Measurements from ENCODE around the gene ETV6.

ETV6 gene

DNA sequence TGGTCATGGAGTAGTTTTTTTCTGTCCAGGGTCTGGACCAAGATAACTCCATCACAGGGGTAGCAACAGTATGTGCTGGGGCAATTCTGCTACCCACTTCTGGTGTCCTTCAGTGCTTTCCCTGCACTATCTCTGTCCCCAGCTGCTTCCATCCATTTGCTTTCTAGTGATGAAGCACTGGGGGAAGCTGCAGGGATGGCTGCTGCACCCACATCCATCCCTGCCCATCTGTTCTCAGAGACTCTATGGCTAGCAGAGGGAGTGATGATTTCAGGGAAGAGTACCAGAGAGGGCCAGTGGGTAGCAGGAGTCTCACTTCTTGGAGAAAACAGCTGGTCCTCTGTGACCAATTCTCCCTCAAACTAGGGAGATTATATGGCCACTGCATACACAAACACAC, 44.1 kb downstream of the ETV6 start:
- no peak for DNase-seq (ENCODE audit: low read depth, low spot score)

DNA sequence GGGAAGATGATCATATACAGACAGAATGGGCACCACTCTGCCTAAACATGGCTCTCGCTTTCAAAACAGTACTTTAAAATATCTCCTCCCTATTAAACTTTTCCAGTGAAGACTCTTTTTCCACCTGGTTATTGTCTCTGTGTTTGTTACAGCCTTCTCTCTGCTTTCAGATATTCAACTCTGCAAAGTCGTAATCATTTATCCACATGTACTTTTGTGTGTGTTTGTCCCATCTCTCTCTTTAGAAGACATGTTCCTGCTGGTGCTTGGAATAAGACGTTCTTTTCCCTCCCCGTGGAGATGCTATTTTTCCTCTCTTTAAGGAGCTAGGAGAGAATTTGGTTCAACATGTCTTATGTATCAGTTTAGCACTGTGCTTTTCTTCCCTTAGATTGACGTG, 45.1 kb downstream of the ETV6 start:
- DNase-seq (ENCODE audit: low read depth, low spot score), result no peak

DNA sequence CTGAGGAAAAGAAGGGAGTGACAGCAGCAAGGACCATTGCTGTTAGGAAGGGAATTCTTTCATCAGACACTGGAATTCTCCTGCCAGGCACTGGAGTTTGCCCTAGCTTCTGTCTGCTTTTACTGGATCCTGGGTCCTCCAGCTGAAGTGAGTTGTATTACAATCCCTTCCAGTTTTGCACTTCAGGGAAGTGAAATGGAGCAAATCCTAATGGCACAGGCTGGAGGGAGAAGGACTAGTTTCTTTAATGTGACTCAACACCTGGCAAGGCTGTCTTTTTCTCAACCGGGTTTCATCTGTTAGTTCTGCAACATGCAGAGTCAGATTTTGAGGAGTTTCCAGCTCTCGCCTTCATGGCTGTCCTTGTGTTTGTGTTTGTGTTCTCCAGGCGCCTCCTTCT, 45.8 kb downstream of the ETV6 start:
- DNase-seq (ENCODE audit: low read depth, low spot score), result no peak

DNA sequence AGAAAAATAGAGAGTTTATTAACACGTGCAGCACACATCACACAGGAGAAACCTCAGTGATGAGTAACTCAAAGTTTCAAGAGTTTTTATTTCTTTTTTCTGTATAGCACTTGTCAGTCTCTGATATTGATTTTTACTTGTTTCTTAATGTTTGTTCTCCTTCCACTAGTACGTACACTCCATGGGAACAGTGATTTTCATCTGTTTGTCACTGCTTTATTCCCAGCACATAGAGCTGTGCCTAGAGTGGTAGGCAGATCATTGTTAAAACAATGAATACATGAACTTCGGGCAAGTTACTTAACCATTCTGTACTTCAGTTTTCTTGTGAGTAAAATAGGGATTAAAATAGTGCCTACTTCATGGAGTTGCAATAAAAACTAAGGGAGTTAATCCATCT, 46.6 kb downstream of the ETV6 start:
- no peak for DNase-seq (ENCODE audit: low read depth, low spot score)

DNA sequence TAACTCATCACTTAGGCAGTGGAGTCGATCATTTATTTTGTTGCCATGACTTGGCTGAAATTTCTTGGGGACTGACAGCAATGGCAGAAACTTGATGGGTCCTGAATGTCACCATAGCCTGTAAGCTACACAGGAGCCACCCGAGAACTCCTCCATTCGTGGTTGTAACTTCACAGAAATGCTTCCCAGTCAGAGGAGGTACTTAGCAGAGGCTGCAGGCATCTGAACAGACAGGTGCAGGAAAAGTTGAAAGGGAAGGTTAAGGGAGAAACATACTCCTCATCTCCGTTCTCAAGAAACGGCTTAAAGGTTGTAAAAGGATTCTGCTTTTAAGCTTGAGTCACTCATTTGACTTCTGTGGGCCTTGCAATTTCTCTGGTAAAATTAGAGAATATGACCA, 47.7 kb downstream of the ETV6 start:
- DNase-seq (ENCODE audit: low read depth, low spot score), result no peak

DNA sequence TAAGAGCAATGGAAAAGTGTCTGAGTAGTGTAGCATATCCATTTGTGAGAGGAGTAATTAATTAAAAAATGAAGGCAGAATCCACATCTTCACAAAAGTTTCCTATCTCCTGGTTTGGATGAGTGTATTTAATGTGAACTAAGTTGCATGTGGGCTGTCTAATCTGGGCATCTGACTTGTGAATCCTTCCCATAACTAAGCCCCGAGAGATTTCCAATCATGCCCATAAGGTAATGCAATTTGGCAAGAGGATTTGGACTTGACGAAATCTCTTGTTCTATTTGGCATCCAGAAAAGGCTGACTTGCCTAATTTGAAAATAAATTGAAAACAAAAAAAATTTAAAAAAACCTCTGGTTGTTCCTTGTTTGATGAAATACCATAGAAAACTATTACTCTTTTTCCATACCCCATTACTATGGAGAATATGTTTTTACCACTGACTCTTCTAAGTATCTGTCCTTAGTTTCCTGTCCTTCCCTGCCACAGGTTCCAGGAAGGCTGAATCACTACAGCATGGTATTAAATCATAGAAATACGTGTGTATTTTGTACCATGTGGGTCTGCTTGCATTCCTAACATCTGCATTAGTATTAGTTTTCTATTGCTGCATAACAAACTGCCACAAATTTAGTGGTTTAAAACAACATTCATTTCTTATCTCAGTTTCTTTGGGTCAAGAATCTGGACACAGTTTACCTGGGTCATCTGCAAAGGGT, 48.4 kb downstream of the ETV6 start:
- no peak for DNase-seq (ENCODE audit: low read depth, low spot score)

DNA sequence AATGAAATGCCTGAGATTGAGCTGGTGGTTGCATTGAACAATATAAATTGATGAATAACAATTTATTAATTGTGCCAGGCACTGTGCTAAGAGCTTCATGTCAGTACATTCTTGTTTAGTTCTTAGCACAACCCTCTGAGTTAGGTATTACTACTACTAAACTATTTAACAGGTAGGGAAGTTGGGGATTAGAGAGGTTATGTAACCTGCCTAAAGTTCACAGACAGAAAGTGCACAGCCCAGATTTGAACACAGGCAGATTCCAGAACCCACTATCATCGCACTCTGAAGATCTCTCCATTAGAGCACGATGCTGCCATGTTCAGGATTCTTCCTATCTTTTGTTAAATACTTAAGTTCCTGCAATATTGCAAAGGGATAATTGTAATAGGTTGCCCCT, 49.3 kb downstream of the ETV6 start:
- no peak for DNase-seq (ENCODE audit: low read depth, low spot score)

DNA sequence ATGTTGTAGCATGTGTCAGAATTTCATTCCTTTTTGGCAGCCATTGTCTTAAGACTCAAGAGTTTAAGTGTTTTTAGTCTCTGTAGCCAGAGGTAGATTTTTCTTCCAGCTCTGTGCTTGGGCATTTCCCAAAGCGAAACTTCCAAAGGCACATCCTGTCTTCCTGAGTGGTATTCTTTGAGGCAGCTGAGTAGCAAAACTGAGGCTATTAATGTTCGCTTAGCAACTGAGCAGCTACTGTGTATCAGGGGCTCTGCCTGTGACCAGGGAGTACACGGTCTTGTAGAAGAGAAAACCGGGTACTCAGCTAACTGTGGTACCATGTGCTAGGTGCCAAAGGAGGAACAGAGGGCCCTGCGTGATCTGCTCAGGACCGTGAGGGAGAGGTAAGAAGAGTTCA, 52.0 kb downstream of the ETV6 start:
- no peak for DNase-seq (ENCODE audit: low read depth, low spot score)

DNA sequence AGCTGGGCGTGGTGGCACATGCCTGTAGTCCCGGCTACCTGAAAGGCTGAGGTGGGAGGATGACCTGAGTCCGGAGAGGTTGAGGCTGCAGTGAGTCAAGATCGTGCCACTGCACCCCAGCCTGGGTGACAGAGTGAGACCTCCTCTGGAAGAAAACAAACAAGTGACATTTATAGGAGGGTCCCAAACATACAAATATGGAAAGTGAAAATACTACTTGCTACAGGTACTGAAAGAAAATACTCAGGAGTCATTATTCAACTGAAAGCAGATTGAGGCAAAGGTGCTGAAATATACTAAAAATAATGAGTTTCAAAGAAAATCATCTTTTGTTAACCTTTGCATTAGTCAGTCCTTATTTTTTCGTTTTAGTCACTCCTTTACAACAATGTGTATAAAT, 53.5 kb downstream of the ETV6 start:
- no peak for DNase-seq (ENCODE audit: low read depth, low spot score)

DNA sequence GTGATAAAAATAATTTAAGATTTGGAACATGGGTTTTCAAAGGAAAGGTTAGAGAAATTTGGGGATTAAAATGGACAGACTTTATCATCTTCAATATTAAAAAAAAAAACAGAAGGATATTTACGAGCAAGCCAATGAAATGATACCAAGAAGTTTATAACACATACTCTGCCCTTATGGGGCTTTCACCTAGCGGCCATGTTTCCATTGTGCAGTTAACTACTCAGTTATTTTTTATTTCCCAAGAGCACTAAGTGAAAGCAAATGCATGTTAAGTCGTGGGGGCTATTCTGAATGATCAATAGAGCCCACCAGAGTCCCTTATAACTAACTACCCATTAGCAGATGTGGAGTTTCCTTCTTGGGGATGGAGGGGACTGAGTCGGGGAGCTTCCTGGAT, 53.9 kb downstream of the ETV6 start:
- no peak for DNase-seq (ENCODE audit: low read depth, low spot score)

DNA sequence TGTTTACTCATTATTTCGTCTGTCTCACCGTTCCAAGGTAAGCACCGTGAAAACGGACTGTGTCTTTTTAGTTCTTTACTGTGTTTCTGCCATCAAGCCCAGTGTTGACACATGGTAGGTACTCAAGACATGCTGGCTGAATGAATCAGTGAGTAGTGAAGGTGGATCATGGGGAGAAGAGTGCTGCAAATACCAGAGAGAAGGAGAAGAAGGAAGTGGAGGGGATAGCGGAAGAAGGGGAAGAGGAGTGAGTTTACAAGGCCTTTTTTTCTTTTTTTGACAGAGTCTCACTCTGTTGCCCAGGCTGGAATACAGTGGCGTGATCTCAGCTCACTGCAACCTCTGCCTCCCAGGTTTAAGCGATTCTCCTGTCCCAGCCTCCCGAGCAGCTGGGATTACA, 54.6 kb downstream of the ETV6 start:
- DNase-seq (ENCODE audit: low read depth, low spot score), result no peak

DNA sequence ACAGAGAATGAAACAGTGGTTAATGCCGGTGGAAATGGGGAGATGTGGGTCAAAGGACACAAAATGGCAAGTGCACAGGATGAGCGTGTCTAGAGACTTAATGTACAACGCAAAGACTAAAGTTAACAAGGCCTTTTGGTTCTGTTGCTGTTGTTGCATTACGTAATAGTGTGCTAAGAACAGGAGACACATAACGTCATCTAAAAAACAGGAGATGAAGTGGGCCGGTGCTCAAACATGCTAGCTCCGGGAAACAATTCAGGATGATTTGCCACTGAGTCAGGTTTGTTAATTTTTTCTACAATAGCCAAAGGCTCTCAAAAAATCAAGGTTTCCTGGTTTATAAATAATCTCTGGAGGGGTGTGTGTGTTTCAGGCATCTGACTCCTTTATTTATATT, 55.5 kb downstream of the ETV6 start:
- no peak for DNase-seq (ENCODE audit: low read depth, low spot score)

DNA sequence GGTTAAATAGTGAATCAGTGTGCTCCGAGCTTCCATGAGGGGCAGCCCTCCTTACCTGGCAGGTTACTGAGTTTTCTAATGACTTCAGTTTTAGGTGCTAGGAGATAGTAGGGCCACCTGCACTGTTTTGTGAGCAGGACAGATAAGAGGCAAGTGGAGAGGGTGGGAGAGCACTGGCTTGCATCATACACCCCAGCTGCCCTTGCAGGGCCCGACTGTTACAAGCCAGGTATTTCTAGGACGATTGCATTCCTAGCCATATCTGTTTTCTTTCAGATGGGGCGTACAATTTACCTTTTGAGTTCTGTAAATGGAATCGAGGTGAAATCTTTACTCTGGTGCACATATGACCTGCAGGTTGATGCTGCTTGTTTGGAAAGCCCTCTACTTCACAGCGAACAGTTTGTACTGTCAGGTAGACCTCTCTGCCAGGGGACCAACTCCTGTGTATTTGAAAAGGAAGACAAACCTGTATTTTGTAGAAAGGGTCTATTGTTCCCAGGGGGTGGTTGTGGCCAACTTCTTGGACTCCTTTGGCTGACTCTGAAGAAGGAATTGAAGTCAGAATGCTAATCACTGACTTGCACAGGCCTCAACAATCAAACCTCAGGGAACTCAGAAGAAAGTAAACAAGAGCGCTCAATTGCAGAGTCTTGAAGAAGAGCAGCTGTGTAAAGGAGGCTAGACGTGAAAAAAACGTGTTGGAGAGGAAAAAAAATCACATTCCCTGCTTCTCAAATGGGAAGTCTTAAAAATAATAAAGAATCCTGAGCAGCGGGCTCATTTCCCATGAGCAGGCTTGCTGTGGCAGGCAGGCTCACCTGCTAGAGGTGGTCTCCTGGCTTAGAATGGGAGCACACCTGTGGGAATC, 57.3 kb downstream of the ETV6 start:
- no peak for DNase-seq (ENCODE audit: low read depth, low spot score)

DNA sequence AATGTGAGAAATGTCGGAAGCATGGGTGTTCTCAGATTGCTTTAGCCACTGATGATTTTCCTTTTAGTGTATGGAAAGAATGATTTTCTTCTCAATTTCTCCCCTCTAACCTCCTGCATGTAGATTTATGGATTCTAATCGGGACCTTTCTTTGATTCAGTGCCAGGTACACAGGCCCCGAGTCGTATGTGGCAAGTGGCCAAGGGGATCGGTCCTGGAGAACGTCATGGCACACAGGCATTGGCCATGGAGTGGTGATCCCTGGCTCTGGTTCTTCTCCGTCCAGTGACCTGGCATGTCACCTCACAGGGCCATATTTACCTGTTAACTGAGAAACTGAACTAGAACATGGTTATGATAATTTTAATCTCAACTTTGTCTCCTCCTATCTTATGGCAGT, 58.1 kb downstream of the ETV6 start:
- DNase-seq (ENCODE audit: low read depth, low spot score), result no peak

DNA sequence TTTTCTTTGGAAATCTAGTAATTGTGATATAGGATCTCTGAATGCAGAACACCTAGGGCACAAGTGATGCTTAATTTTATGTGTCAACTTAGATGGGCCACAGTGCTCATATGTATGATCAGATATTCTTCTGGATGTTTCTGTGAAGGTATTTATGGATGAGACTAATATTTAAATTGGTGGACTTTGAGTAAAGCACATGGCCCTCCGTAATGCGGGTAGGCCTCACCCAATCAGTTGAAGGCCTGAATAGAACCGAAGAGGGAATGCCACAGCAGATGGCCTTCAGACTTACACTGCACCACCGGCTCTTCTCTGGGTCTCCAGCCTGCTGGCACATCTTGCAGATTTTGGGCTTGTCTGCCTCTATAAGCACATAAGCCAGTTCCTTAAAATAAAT, 60.0 kb downstream of the ETV6 start:
- no peak for DNase-seq (ENCODE audit: low read depth, low spot score)

DNA sequence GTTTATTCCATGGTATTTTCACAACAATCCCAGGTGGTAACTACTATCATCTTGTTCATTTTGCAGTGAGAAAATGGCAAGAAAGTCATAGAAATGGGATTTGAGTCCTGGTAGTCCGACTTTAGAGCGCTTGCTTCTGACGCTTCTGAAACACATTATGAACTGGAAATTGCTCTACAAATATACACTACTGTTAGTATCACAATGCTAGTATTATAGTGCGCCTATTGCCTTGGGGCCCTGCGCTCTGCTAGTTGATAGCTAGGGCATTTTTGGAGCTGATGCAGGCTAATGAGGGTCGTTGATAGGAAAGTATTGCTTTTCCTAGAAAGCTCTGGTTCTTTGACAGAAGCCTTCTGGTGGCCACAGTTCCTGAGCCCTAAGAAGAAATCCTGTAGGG, 61.0 kb downstream of the ETV6 start:
- DNase-seq (ENCODE audit: low read depth, low spot score), result no peak

DNA sequence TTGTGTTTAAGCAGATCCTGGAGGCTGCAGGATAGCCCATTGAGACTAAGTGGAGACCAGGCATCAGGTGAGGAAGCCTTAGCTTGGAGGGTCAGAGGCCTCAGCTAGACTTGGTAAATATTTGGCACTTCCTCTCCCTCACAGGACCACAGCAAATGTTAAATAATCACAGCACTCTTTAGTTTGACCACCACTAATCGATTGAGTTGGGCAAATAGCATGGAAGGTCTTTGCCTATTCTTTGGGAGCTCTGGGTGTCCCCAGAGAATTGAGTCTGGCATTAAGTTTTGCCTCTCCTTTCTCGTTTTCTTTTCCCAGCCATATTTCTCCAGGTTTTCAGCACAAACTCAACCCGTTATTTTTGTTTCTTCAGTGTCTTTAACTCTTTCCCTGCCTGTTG, 61.4 kb downstream of the ETV6 start:
- no peak for DNase-seq (ENCODE audit: low read depth, low spot score)

DNA sequence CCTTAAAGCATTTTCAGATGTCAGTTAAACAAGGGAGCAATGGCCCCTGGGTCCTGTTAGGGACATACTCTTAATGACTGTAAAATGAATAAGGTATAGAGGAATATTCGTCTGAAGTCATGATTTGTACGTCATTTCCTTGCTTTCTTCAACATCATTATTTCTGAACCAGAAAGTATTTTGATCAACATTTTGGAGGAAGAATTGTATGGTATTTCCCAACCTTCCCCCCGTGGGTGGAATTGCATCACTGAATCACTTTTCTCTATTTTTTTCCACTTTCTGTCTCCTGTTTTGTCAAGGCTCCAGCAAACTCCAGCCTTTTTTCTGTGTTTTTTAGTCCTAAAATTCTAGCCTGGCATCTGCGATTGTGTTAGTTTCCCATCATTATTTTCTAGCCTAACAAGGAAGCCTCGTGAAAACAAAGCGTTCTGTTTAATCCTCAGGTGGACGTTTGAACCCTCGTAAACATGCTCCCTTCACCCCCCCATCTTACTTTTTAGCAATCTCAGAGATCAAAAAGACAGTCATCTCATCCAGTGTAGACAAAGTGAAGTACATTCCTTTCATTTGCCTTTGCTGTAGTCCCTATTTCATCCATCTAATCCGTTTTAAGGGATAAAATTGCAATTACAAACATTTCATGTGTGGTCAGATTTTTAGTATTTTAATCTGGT, 62.3 kb downstream of the ETV6 start:
- DNase-seq (ENCODE audit: low read depth, low spot score), result no peak

DNA sequence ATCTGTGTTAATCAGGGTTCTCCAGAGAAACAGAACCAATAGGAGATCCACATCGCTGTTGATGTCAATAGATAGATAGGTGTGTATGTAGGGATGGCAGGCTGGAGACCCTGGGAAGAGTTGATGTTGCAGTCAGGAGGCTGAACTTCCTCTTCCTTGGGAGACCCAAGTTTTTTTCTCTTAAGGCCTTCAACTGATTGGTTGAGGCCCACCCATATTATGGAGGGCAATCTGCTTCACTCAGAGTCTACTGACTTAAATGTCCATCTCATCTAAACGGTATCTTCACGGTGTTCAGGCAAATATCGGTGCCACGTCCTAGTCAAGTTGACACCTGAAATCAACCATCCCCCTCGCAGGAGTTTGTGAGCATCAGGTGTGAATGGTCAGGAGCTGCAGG, 63.0 kb downstream of the ETV6 start:
- DNase-seq (ENCODE audit: low read depth, low spot score), result no peak

DNA sequence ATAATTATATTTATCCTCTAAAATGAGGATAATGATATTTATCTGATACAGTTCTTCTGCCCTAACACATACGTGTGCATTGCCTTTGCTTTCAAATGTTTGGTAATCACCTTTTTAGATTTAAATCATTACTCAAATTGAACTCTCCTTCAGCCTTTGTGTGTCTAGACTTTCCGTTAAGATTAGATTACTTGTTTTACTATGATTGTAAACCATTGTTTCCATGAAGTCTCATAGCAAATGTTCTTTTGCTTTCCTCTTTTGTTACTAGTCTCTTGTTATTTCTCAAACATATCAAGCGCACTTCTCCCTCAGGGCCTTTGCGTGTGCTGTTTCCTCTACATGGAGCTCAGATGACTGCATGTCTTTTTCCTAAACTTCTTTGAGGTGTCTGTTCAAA, 63.7 kb downstream of the ETV6 start:
- DNase-seq (ENCODE audit: low read depth, low spot score), result no peak

DNA sequence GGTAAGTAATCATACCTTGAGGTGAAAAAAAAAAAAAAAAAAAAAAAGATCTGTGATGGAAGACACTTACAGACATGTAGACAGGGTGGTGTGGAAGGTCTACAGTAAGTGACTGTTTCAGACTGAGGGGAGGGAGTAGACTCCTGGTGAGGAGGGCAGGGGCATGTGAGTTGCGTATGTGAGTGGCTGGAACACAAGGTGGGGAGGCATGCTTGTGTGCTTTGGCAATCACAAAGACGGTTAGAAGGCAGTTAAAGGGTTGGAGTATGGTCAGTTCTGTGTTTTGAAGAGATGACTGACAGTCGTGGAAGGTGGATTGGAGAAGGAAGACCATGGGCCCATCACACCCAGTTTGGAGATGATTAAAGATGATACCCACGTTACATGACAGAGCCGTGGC, 65.2 kb downstream of the ETV6 start:
- no peak for DNase-seq (ENCODE audit: low read depth, low spot score)

DNA sequence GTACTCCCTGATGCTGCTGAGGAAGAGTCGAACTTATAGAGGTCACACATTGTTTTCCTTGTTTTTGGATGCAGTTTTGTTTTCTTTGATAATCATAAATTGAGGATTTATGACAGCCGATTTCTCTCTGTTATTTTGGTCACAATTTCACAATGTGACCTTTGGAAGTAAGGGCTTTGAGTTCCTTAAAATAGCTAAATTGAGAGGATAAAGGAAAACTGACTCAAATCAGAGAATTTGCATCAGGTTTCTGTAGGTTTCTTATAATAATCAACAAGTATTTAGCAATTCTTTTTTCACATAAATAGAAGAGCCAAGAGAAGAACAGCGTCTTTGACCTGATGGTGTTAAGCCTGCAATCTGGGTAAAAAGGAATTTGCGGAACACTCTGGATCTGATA, 66.1 kb downstream of the ETV6 start:
- no peak for DNase-seq (ENCODE audit: low read depth, low spot score)
